COLO829 (cell line): ENCODE data around the gene KCNG1.

Source experiments
- DNase-seq: peaks from one replicate; pipeline ENCODE4 v3.0.0; 2012; ENCODE audit warnings: low spot score

The KCNG1 gene

DNA sequence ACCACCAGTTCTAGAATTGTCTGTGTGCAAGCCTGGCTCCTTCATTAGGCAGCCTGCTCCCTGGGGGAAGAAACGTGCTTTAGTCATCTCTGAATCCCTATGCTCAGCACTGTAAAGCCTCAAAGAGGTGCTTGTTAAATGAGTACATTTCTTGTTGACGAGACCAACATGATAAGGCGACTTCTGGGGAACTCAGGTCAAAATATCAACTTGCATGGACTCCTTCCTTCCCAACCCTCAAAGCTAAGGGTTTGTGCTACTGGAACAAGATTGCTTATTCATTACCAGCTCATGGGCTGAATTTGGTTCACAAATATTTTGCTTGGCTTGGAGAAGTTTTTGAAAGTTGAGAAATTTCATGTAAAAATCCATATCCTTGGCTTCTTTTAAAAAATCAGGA, 10.6 kb downstream of the KCNG1 start:
- DNase-seq, result no peak

DNA sequence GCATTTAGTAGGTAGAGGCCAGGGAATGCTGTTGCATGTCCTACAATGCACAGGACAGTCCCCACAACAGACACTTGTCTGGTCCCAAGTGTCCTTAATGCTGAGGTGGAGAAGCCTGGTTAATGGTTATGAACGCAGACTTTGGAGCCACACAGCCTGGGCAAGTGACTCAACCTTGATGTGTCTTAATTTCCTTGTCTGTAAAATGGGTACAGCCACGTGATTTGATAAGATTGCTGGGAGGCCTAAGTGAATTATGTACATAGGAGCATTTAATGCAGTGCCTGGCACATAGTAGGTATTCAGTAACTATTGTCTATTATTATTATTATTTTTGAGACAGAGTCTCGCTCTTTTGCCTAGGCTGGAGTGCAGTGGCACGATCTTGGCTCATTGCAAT, 11.4 kb downstream of the KCNG1 start:
- DNase-seq, result no peak

DNA sequence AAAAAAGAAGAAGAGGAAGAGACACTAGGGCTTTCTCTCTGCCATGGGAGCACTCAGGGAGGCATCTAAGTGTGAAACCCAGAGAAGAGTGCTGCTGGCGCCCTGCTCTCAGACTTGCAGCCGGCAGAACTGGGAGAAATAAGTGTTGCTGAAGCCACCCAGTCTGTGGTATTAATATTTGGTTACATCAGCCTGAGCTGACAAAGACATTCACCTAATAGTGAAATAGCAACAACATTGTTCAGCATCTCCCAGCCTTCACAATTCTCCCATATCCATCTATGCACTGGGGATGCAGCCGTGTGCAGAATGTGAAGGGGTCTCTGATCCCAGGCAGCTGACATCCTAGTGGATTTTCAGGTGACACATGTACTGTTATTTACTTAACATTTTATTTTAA, 12.0 kb downstream of the KCNG1 start:
- no peak for DNase-seq

GRCh38 chr20:51010043-51010365, 12.9 kb downstream of the KCNG1 start:
- no peak for DNase-seq

DNA sequence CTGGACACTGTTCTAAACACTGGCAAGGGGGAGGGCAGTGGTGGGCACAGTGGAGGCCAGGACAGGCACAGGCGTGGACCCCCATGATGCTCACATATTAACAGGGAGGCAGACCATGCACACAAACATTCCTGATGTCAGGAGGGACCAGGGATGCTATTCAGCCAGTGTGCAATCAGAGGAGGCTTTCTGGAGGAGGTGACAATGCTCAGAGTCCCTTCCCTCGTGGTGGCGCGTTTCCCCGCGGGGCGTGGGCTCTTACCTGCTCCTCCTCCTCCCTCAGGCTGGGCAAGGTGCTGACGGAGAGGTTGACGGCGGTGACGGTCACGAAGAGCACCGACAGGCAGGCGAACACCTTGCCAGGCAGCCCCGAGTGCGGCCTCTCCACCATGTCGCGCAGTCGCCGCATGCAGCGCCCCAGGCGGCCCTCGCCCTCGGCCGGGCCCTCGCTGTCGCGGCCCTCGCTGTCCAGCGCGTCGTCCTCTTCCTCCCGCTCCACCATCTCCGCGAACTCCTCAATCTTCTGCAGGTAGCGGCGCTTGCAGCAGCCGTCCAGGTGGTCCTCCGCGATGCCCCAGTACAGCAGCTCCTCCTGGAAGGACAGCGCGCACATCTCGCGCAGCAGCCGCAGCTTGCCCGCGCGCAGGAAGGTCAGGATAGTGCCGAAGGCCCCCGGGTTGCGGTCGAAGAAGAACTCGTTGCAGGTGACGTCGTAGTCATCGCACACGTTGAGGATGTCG, 13.4 kb downstream of the KCNG1 start:
- no peak for DNase-seq

DNA sequence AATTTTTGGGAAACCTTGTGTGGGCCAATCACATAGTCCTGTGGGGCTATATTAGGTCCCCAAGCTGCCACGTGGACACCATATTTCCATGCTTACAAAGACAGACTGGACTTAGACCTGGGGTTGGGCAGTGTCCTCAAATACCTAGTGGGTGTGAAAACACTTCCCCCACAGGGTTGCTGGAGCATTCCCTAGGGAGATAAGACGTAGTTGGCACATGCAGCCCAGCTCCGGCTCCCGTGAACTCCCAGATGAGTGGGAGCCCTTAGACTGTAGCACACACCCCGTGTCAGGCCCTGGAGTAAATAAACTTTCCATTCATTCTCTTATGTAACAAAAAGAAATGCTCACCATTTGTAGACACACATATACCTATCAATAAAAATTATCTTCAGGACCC, 14.2 kb downstream of the KCNG1 start:
- no peak for DNase-seq

GRCh38 chr20:51005214-51005613, 17.7 kb downstream of the KCNG1 start:
- DNase-seq, result no peak

DNA sequence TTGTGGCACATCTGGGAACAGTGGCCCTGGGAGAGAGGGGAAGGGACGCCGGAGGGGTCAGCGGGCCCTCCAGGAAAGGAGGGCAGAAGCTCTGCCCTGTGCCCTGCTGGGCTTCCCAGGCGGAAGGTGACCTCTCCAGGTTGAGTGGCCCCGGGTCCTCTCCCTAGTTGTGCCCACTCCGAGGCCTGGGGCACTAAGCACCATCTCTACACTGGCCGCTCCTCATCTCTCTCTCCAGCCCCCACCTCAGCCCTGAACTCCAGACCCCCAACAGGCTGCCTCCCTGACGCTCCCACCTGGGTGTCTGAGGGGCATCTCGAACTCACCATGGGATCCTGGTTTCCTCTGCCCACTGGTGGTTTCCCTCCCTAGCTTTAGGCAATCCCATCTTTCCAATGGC, 18.1 kb downstream of the KCNG1 start:
- no peak for DNase-seq

- DNase-seq, result no peak
These were observed 18.6 kb downstream of the KCNG1 start for GRCh38 chr20:51004305-51004727.

DNA sequence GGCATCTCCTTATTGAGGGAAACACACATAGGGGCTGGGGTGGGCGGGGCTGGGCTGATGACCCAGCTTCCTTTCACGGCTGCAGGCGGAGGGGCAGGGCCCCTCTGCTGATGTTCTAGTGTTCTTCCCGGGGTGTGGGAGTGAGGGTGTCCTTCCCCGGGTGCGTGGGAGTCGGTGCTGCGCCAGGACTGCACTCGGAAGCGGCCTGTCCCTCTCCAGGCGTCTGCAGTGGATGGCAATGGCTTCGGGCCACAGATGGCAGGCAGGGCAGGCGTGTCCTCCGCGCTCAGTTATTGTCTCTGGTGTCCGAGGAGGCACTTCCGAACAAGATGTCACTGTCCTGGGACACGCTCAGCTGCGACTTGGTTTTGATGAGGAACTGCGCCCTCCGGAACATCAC, 19.2 kb downstream of the KCNG1 start:
- no peak for DNase-seq

DNA sequence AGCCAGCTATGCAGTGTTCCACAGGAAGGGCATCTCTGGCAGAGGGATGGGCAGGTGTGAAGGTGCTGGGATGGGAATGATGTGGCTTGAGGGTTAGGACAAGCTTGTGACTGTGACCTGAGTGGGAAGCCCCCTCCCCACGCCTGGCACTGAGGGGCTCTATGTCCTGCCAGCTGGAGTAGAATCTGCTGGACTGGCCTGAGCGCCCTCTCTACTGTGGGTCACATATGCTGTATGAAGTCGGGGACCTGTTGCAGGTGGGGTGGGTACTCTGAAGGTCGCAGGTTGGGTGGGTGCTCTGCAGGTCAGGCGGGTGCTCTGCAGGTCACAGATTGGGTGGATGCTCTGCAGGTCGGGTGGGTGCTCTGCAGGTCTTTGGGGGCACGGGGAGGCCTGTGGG, 20.3 kb downstream of the KCNG1 start:
- DNase-seq, result no peak

DNA sequence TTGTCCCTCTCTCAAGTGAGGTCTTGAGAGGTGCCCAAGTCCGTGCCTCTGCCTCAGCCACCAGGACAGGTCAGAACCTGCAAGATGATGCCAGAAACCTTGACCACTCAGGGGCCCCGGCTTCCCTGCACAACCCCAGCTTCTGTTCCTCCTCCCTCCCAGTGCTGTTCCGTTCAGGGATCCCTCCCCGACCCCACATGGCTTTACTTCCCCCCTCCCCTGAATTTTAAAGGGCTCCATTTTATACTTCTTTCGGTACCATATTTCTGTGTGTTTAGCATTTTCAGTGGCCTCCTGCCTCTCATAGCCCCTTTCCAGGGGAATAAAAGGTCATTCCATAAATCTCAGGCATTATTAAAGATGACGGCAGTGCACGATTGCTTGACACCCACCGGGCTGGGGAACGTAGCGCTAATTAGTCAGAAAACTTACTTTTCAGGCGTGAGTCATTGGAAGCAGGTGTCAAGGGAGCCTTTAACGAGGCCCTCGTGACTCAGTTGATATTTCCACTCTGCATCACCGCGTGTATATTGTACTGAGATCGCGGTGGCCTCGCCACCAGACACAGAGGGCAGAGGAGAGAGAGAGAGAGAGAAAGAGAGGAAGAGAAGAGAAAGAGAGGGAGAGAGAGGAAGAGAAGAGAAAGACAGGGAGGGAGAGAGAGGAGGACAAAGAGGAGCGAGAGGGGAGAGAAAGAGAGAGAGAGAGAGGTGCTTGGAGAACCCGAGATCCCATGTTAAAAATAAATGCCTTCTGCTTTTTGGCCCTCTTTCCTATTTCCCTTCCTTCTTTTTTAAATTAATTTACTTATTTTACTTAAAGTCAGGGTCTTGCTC, 21.3 kb downstream of the KCNG1 start:
- DNase-seq, result no peak

GRCh38 chr20:50999355-50999754, 23.6 kb downstream of the KCNG1 start:
- DNase-seq, result no peak

DNA sequence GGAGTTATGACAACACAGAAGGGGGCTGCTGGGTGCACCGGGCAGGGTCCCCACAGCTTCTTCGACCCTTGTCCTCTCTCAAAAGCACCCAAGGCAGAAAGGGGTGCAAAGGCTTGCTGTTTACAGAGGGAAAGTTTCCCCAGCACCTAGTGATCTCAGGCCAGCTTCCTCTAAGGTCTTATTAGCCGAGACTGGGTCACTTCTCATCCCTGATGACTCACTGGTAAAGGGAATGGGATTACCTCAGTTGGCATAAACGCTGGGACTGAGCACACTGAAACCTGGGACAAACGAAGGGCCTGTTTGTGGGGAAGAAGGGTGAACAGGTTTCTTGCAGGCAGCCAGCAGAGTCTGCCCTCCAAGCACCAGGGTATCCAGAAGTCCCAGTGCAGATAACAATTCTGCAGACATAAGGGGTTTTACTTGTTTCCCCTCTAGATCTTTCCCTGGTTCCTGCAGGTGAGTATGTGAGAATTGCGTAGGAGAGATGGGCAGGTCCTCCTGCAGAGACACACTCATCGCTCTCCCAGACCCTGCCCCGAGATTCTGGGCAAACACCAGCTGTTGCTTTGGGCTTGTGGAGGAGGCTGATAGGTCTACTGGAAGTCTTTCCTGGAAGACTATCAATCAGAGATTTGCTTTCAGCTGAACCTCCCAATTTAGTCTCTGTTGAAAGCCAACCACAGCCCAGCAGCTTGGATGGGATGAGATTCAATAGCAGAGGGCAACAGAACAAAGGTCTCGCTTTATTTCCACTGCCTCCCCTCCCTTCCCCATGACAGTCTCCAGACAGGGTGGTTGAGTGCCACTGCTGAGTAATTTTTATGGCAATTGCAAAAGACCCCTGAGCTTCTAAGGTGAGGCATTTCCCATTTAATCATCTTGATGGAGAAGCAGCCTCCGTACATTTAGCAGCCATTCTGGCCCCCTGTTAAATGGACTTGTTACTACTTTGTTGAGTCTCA, 25.7 kb downstream of the KCNG1 start:
- no peak for DNase-seq

- no peak for DNase-seq
These were observed 27.4 kb downstream of the KCNG1 start for GRCh38 chr20:50995506-50995905.

DNA sequence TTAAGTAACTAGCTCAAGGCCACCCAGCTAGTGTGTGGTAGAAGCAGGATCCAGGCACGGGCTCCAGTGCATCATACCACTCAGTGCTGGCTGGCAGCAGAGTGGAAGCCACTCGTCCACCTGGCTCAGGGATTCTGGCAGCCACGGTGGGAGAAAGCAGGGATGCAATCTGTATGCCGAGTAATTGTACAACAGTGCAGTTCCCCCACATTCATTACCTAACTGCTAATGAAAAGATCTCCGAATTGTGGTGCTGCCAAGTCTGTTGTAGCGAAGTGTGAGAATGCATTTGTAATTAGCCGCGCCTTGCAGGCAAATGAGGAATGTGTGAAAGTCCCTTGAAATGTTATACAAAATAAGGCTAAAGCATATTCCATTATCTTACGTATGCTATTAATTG, 29.0 kb downstream of the KCNG1 start:
- no peak for DNase-seq

- DNase-seq, result peak; percentile 98
These were observed 30.0 kb downstream of the KCNG1 start for GRCh38 chr20:50992733-50993457.

DNA sequence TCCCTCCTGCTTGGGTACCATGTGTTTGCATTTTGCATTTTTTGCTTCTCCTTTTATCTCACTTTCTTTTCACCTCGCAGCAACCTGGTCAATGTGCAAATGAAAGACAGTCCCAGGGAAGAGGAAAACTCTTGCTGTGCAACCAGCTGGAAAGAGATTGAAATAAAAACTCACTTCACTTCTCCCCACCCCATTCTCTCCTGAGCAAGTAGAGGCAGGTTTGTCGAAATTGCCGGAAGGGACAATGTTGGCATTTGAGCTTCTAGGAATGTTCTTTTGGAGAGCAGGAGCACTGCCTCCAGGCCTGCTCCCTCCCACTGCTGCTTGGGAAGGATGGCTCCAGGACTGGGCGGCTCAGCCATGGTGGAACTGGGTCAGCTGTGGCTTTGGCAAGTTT, 30.6 kb downstream of the KCNG1 start:
- DNase-seq, result no peak

- DNase-seq, result no peak
These were observed 31.8 kb downstream of the KCNG1 start for GRCh38 chr20:50991076-50991475.

DNA sequence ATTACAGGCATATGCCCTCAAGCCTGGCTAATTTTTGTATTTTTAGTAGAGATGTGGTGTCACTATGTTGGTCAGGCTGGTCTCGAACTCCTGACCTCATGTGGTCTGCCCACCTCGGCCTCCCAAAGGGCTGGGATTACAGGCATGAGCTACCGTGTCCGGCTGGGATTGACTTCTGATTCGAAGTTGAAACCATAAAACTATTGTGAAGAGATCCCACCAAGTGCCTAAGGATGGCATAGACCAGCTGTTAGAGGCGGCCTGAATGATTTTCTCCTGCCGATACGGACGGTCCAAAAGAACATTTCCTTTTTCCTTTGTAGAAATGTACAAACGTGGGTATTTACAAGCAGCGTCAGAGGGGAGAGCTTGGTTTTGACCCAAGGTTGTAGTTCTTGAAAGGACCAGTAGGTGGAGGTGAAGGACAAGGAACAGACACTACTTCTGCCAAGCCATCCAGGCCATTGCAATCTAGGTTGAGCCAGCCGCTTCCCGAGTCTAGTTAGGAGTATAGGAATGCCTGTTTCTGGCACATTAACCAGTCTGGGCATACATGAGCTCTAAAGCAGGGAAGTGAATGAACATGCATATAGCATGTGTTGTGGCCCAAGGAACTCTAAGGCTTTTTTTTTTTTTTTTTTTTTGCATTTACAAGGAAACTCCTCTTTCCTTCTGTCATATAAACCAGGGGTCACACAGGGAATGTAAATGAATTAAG, 35.3 kb downstream of the KCNG1 start:
- DNase-seq, result peak; percentile 79

DNA sequence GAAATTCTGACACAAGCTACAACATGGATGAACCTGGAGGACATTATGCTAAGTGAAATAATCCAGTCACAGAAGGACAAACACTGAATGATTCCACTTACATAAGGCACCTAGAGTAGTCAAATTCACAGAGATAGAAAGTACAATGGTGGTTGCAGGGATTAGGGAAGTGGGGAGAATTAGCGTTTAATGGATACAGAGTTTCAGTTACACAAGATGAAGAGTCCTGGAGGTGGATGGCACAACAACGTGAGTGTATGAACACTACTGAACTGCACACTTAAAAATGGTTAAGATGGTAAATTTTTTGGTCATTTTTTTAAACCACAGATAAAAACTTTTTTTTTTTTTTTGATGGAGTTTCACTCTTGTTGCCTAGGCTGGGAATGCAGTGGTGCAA, 39.6 kb downstream of the KCNG1 start:
- DNase-seq, result no peak
